ENCODE data around the gene LEMD2.

LEMD2 gene

DNA sequence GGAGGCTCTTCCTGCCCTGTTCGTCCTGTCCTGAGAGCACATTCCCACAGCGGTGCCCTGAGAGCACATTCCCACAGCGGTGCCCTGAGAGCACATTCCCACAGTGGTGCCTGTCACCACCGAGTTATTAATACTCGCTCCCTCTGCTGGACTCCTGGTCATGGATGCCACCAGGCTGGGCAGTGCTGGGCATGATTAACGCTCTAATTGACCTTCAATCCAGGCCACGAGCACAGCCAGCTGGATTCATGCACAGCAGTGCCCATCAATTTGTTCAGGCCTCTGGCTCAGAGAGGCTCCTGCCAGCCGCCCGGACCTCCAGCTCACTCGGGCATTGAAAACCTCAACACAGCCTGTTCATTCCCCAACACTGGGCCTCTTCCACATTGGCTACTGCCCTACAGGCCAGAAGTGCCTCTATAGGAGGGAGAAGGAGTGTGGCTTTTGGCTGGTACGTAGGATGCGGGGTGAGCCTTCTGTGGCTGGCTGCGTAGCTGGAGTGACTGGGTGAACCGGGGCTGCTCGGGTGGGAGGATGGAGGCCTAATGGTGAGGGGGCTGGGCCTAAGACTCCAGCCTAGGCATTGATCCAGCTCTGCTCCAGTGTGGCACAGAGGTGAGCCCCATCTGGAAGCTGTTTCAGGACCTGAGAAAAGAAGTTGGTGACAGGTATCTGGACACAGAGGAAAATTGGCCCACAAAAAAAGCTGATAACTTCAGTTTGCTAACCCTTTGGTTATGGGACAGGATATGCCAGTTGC lies 51.5 kb downstream of the LEMD2 start:
- TF ChIP-seq, protein P1, sequence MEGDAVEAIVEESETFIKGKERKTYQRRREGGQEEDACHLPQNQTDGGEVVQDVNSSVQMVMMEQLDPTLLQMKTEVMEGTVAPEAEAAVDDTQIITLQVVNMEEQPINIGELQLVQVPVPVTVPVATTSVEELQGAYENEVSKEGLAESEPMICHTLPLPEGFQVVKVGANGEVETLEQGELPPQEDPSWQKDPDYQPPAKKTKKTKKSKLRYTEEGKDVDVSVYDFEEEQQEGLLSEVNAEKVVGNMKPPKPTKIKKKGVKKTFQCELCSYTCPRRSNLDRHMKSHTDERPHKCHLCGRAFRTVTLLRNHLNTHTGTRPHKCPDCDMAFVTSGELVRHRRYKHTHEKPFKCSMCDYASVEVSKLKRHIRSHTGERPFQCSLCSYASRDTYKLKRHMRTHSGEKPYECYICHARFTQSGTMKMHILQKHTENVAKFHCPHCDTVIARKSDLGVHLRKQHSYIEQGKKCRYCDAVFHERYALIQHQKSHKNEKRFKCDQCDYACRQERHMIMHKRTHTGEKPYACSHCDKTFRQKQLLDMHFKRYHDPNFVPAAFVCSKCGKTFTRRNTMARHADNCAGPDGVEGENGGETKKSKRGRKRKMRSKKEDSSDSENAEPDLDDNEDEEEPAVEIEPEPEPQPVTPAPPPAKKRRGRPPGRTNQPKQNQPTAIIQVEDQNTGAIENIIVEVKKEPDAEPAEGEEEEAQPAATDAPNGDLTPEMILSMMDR (IDR thresholded peaks at IDR 0.05; ENCODE audit: low read depth, low read length, missing control alignments), result no peak
- DNase-seq (ENCODE audit: low read depth), result no peak
- in situ Hi-C loops (cut with HindIII; ENCODE audit: low sequenced_read_pairs), result no loop called here
- H3K4me3 ChIP-seq (ENCODE audit: low read depth, low read length), result no peak overlapping the region

GRCh38 chr6:33735216-33735615 lies 53.7 kb downstream of the LEMD2 start:
- DNase-seq (ENCODE audit: low read depth), result no peak
- in situ Hi-C loops (cut with HindIII; ENCODE audit: low sequenced_read_pairs), result no loop called here
- TF ChIP-seq, protein P1 (IDR thresholded peaks at IDR 0.05; ENCODE audit: low read depth, low read length, missing control alignments), result no peak

DNA sequence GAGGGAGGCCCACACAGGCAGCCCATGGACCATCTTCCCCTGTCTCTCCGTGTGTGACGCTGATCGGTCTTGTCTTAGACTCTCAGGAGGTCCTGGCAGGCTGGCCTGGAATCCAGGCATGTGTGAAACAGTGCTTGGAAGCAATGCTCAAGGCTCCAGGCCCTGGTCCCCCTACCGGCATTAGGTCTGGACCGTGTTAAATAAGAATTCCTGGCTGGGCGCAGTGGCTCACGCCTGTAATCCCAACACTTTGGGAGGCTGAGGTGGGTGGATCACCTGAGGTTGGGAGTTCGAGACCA lies 55.3 kb downstream of the LEMD2 start:
- in situ Hi-C loops (cut with HindIII; ENCODE audit: low sequenced_read_pairs), result no loop called here
- H3K4me3 ChIP-seq (ENCODE audit: low read depth, low read length), result no peak overlapping the region
- no peak for DNase-seq (ENCODE audit: low read depth)
- TF ChIP-seq, protein P1 (IDR thresholded peaks at IDR 0.05; ENCODE audit: low read depth, low read length, missing control alignments), result no peak

More at GRCh38 chr6:33735216-33735615, 53.7 kb downstream of the LEMD2 start:
- no peak overlapping the region for H3K4me3 ChIP-seq (ENCODE audit: low read depth, low read length)

DNA sequence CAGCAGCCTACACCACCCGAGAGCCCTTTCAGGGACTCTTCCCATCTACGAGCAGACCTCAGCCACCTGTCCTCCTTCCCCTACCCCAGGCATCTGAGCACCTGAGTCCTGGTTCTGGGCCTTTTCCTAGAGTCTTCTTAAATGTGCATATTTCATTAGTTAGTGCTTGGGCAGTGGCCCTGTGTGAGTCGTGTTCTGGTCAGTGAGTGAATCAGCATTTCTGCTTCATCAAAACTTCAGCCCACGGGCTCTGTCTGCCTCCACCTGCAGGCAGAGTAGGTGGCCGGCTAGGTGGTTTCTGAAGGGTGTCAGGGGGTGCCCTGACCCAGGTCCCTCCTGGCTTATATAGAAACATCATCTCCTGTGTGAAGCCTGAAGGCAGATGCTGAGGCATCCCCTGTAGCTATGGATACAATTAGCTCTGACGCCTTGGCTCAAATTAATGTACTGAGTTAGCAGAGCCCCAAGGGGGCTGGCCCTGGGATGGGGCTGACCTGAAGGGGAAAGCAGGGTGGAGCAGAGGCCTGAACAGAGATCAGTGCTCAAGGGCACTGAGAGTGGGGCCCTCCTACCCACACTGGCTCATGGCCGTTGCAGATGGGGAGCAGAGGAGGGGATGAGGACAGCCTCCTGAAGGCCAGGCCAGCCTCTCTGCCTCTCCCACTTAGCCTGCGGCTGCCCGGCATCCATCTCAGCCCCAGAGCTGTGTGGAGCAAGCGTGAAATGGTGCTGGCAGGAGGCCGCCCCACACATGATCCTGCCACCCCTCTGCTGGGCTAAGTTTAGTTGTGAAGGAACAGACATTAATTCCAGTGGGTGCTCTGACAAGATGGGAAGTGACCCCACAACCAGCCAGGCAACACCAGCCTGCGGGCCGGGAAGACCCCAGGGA lies 55.9 kb downstream of the LEMD2 start:
- no peak for DNase-seq (ENCODE audit: low read depth)
- in situ Hi-C loops (cut with HindIII; ENCODE audit: low sequenced_read_pairs), result no loop called here
- TF ChIP-seq, protein P1 (IDR thresholded peaks at IDR 0.05; ENCODE audit: low read depth, low read length, missing control alignments), result no peak
- no peak overlapping the region for H3K4me3 ChIP-seq (ENCODE audit: low read depth, low read length)

GRCh38 chr6:33732385-33732784 lies 56.5 kb downstream of the LEMD2 start:
- in situ Hi-C loops (cut with HindIII; ENCODE audit: low sequenced_read_pairs), result no loop called here
- H3K4me3 ChIP-seq (ENCODE audit: low read depth, low read length), result no peak overlapping the region
- TF ChIP-seq, protein P1 (IDR thresholded peaks at IDR 0.05; ENCODE audit: low read depth, low read length, missing control alignments), result no peak
- no peak for DNase-seq (ENCODE audit: low read depth)

- TF ChIP-seq, protein P1 (IDR thresholded peaks at IDR 0.05; ENCODE audit: low read depth, low read length, missing control alignments), result no peak
- no peak for DNase-seq (ENCODE audit: low read depth)
- in situ Hi-C loops (cut with HindIII; ENCODE audit: low sequenced_read_pairs), result no loop called here
- no peak overlapping the region for H3K4me3 ChIP-seq (ENCODE audit: low read depth, low read length)
Measured at GRCh38 chr6:33731751-33732282, 57.1 kb downstream of the LEMD2 start.
